ENCODE measurements around the gene NOL9. TPM values are rescaled to one million over a fixed set of nuclear protein-coding genes. Genes with fewer than 3 reads are reported as not detected.

Gene NOL9
- total RNA-seq, 4 donors from 2014 or later = 20.1 to 41.6 (median 23.6) TPM

DNA sequence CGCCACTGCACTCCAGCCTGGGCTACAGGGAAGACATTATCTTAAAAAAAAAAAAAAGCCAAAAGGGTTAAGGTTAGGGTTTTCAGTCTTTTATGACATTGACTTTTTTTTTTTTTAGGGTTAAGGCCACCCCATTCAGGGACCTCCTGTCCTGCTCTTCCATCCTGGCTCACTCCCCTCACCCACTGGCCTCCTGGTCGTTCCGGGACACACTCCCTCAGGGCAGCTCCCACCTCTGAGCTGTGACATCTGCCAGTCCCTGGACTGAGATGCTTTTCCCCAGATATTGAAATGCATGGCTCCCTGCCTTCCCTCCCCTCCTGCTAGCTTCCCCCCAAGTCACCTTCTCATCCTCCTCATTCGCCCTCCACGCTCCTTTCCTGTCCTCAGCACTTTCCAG is 72.5 kb downstream of the NOL9 start:
- Histone ChIP-seq H3K4me1 (peaks cover 0 to 16% of the 10 kb centered on the region in 2 donors), H3K36me3 (no peaks in the 10 kb centered on the region), H3K4me3 (replicated peaks in 1 of 3) (no peak overlapping the region), H3K27me3 (peaks cover 3% of the 10 kb centered on the region), H3K9me3 (no peaks in the 10 kb centered on the region), H3K27ac (no peak overlapping the region)
- TF ChIP-seq, protein P1, sequence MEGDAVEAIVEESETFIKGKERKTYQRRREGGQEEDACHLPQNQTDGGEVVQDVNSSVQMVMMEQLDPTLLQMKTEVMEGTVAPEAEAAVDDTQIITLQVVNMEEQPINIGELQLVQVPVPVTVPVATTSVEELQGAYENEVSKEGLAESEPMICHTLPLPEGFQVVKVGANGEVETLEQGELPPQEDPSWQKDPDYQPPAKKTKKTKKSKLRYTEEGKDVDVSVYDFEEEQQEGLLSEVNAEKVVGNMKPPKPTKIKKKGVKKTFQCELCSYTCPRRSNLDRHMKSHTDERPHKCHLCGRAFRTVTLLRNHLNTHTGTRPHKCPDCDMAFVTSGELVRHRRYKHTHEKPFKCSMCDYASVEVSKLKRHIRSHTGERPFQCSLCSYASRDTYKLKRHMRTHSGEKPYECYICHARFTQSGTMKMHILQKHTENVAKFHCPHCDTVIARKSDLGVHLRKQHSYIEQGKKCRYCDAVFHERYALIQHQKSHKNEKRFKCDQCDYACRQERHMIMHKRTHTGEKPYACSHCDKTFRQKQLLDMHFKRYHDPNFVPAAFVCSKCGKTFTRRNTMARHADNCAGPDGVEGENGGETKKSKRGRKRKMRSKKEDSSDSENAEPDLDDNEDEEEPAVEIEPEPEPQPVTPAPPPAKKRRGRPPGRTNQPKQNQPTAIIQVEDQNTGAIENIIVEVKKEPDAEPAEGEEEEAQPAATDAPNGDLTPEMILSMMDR (IDR thresholded peaks at IDR 0.05) = no peak
- no peak for TF ChIP-seq POLR2A (IDR thresholded peaks at IDR 0.05)
- WGBS, 2 donors = 93 to 95% methylated on average over 5 of the region's 5 CpGs
- intact Hi-C loops (cut with DNase I) = no loop called here
- DNase-seq = no peak

DNA sequence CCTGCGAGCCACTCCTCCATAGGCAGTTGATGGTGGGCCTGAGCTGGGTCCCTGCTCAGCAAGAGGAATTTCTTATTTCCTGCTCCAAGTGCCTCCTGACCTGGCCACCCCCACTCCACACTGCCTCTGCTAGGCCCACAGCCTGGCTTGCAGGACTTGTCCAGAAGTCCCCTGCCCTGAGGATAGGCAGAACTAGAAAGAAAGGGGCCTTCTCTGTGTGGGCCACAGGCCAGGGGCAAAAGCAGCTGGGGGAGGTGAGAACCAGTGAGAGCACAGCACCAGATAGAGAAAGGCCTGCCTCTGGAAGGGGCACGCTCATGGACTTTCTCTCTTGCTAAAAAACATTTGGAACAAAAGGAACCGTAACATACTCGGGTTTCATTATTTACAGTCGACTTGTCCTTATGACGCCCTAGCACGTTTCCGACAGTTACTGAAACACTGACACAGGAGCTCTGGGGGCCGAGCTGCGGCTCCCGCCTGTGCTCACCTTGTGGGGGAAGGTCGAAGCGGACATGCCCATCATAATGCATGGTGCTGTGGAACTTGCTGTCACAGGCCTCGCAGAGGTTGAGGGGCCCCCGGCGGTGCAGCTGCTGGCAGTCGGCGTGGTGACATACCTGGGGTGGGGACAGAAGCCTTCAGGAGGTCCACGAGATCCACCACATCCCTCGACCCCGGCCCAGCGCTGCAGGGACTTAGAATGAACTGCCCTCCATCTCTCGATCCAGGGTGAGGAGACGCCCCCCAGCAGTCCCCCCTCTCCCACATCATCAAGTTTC is 77.1 kb downstream of the NOL9 start:
- no peak overlapping the region for H3K27ac ChIP-seq
- peaks cover 0 to 4% of the 10 kb centered on the region in 2 donors for H3K36me3 ChIP-seq
- 90 to 91% methylated on average over 22 to 24 of the region's 24 CpGs for WGBS, 2 donors
- TF ChIP-seq, protein P1 (IDR thresholded peaks at IDR 0.05) = no peak
- no peak for TF ChIP-seq POLR2A (IDR thresholded peaks at IDR 0.05)
- H3K4me1 ChIP-seq = no peaks in the 10 kb centered on the region
- no peaks in the 10 kb centered on the region for H3K9me3 ChIP-seq
- no peak for DNase-seq
- H3K4me3 ChIP-seq (replicated peaks in 1 of 3) = no peak overlapping the region
- intact Hi-C loops (cut with DNase I) = no loop called here
- no peaks in the 10 kb centered on the region for H3K27me3 ChIP-seq

DNA sequence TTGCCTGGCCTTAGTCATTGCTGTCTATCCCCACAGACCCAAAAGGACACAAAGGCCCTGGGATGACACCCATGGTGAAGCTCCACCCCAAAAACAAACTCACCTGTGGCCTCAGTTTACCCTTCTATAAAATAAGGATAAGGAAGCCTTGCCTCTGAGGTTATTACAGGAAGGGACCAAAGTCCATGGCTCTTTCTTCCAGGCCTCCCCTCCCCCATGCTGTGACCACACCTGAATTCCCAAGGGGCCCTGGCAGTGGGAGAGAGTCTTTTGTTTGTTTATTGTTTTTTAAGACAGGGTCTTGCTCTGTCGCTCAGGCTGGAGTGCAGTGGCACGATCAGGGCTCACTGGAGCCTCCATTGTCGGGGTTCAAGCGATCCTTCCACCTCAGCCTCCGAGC is 77.8 kb downstream of the NOL9 start:
- Histone ChIP-seq H3K27me3 (no peaks in the 10 kb centered on the region), H3K27ac (no peak overlapping the region), H3K9me3 (no peaks in the 10 kb centered on the region), H3K4me3 (replicated peaks in 1 of 3) (no peak overlapping the region), H3K4me1 (no peaks in the 10 kb centered on the region), H3K36me3 (peaks cover 0 to 6% of the 10 kb centered on the region in 2 donors)
- WGBS, 2 donors = 89 to 93% methylated on average over 5 of the region's 5 CpGs
- no peak for DNase-seq
- TF ChIP-seq, protein P1 (IDR thresholded peaks at IDR 0.05) = no peak
- intact Hi-C loops (cut with DNase I) = no loop called here

DNA sequence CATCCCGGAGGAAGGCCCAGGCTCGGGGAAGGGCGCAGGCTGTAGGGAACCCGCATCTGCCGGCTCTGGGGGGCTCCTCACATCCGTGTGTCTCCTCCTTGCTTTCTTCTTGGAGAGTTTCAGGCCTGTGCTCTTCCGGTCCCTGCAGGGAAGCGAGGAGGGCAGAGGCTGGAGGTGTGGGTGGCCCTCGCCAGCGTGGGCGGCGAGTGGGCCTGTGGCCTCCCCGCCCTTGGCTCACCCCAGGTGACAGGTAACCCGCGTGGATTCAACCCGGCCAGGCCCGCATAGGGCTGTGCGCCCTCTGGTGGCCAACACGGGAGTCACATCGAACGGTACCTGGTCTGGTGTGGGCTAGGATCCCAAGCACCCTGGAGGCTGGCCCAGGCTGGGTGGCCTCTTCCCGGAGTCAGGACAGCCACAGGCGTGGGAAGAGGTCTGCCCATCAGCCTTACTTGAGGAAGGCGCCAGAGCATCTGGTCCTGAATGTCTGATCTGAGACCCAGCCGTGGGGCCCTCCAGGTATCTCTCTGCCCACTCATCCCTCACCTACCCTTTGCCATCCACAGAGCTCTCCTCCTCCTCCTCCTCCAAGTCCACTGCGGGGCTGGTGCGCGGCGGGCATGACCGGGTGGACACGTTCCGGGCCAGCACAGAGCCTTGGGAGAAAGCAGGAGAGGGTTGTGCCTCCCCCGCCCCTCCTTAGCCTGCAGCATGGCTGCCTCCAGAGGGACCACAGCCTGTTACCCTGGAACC is 78.8 kb downstream of the NOL9 start:
- H3K4me3 ChIP-seq (replicated peaks in 1 of 3) = no peak overlapping the region
- WGBS, 2 donors = 27 to 55% methylated on average over 11 to 13 of the region's 33 CpGs
- H3K4me1 ChIP-seq = no peaks in the 10 kb centered on the region
- peaks cover 0 to 6% of the 10 kb centered on the region in 2 donors for H3K36me3 ChIP-seq
- TF ChIP-seq, protein P1 (IDR thresholded peaks at IDR 0.05) = peak; percentile 56 to 96 (median 82)
- TF ChIP-seq POLR2A (IDR thresholded peaks at IDR 0.05) = no peak
- H3K27me3 ChIP-seq = no peaks in the 10 kb centered on the region
- peak; percentile 60 to 64 for DNase-seq
- no peak overlapping the region for H3K27ac ChIP-seq
- H3K9me3 ChIP-seq = no peaks in the 10 kb centered on the region
- intact Hi-C loops (cut with DNase I) = no loop called here

DNA sequence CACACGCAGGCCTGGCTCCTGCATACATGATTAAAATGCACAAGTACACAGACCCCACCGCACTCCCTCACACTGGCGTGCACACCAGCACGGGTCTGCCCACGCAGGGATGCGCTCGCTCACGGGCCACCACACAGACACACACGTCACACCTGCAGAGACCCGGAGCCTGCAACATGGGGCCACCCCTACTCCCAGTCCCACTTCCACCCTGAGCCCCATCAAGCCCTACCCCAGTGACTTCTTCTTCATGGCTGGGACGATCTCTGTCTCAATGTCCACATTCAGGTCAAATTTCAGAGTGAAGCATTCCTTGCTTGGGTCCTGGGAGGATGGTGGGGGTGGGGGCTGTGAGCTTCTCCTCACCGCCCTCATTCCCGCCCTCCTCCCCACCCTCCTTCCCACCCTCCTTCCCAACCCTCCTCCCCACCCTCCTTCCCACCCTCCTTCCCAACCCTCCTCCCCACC is 79.5 kb downstream of the NOL9 start:
- Histone ChIP-seq H3K9me3 (no peaks in the 10 kb centered on the region), H3K36me3 (peaks cover 0 to 10% of the 10 kb centered on the region in 2 donors), H3K4me1 (no peaks in the 10 kb centered on the region), H3K4me3 (replicated peaks in 1 of 3) (no peak overlapping the region), H3K27me3 (no peaks in the 10 kb centered on the region), H3K27ac (no peak overlapping the region)
- TF ChIP-seq, protein P1 (IDR thresholded peaks at IDR 0.05) = no peak
- no peak for TF ChIP-seq POLR2A (IDR thresholded peaks at IDR 0.05)
- intact Hi-C loops (cut with DNase I) = no loop called here
- 87 to 92% methylated on average over 13 of the region's 13 CpGs for WGBS, 2 donors
- DNase-seq = no peak
